Activated CD4-positive, alpha-beta T cell treated with anti-CD3 and anti-CD28 coated beads, Interleukin-2, amount 50 U/mL, for 1 hour (primary cell): Measurements from ENCODE around the gene DSP.

Experiments used
- DNase-seq: peaks from one replicate; pipeline ENCODE4 v3.0.0-alpha.2; 2020

Gene DSP

GRCh38 chr6:7561153-7561964, 19.9 kb downstream of the DSP start:
- no peak for DNase-seq

GRCh38 chr6:7562769-7563168, 21.3 kb downstream of the DSP start:
- no peak for DNase-seq

GRCh38 chr6:7566107-7566506, 24.6 kb downstream of the DSP start:
- DNase-seq: no peak

- DNase-seq: no peak
These were observed 25.2 kb downstream of the DSP start for GRCh38 chr6:7566617-7567173.

- DNase-seq: no peak
These were observed 26.6 kb downstream of the DSP start for GRCh38 chr6:7568021-7568420.

GRCh38 chr6:7569082-7569481, 27.6 kb downstream of the DSP start:
- DNase-seq: no peak

GRCh38 chr6:7572213-7572943, 30.9 kb downstream of the DSP start:
- no peak for DNase-seq

GRCh38 chr6:7574500-7574899, 33.0 kb downstream of the DSP start:
- DNase-seq: no peak

- DNase-seq: no peak
These were observed 37.0 kb downstream of the DSP start for GRCh38 chr6:7578516-7578915.

- no peak for DNase-seq
These were observed 37.5 kb downstream of the DSP start for GRCh38 chr6:7578931-7579330.

GRCh38 chr6:7579851-7580250, 38.4 kb downstream of the DSP start:
- no peak for DNase-seq

- no peak for DNase-seq
These were observed 39.1 kb downstream of the DSP start for GRCh38 chr6:7580537-7580926.

GRCh38 chr6:7580927-7581618, 39.6 kb downstream of the DSP start:
- no peak for DNase-seq

- DNase-seq: no peak
These were observed 43.9 kb downstream of the DSP start for GRCh38 chr6:7585287-7585930.

GRCh38 chr6:7587631-7588100, 46.2 kb downstream of the DSP start:
- DNase-seq: no peak

- no peak for DNase-seq
These were observed 47.0 kb downstream of the DSP start for GRCh38 chr6:7588506-7588905.

- no peak for DNase-seq
These were observed 47.8 kb downstream of the DSP start for GRCh38 chr6:7589221-7589620.

GRCh38 chr6:7589949-7590917, 48.8 kb downstream of the DSP start, which contains the start of gene SNRNP48:
Gene SNRNP48, plus strand, starts transcription at chr6:7590198. Its CDS starts 60 bp downstream, at chr6:7590258.
- peak; percentile 91 for DNase-seq

- no peak for DNase-seq
These were observed 49.4 kb downstream of the DSP start for GRCh38 chr6:7590918-7591302.

GRCh38 chr6:7591770-7592169, 50.3 kb downstream of the DSP start:
- DNase-seq: no peak

GRCh38 chr6:7593229-7593628, 51.8 kb downstream of the DSP start:
- DNase-seq: no peak
